B cell (primary cell): Measurements from ENCODE around the gene CA7. TPM values are rescaled to one million over a fixed set of nuclear protein-coding genes. Genes with fewer than 3 reads are reported as not detected.

Experiments
- ATAC-seq: fragments of 200-7000 bp; cut with Tn5 transposase; one replicate; pipeline ENCODE4 v1.10.0; 2021; ENCODE audit warnings: low read depth, mild to moderate bottlenecking, moderate number of reproducible peaks, moderate library complexity
- CTCF ChIA-PET: fragments of 350-600 bp; sonication (Branson Sonifier 250); formaldehyde crosslinking; loops from one replicate; lab custom pipeline; 2021; ENCODE audit warnings: antibody characterized with exemption, inconsistent platforms; lab: Charles Lee
- POLR2A ChIA-PET: fragments of 350-600 bp; sonication (Branson Sonifier 250); formaldehyde crosslinking; loops from one replicate; lab custom pipeline; 2021; ENCODE audit warnings: antibody characterized with exemption; lab: Charles Lee
- DNase-seq: peaks from one replicate; pipeline ENCODE4 v3.0.0; 2013
- H2AFZ ChIP-seq: 2 replicates; pipeline ENCODE4 v1.6.1; 2012; ENCODE audit warnings: mild to moderate bottlenecking, low read depth, low read length; ENCODE audit not compliant: insufficient read depth, poor library complexity, severe bottlenecking
- H3K27ac ChIP-seq, 2 donors: 1 replicate in 1 of 2; 2 replicates in 1 of 2; pipeline ENCODE4 v1.5.1; 2012 to 2013; ENCODE audit warnings: low read length in 2 of 2, mild to moderate bottlenecking in 2 of 2, moderate library complexity in 1 of 2
- H3K27me3 ChIP-seq, 4 experiments: fragments of 200-600 bp in 1 of 4; sonication (generic) in 1 of 4; replicated peaks in 1 of 4; 1 replicate in 2 of 4; 2 replicates in 2 of 4; pipeline versions ENCODE4 v1.6.1 to v1.7.0; 2013 to 2016; ENCODE audit warnings: low read length in 3 of 4, mild to moderate bottlenecking in 2 of 4, mixed read lengths in 1 of 4, moderate library complexity in 1 of 4; ENCODE audit not compliant: insufficient read depth in 4 of 4, control insufficient read depth in 3 of 4; ENCODE audit errors: control extremely low read depth in 1 of 4
- H3K36me3 ChIP-seq, 2 experiments: replicated peaks in 1 of 2; 1 replicate in 1 of 2; 2 replicates in 1 of 2; pipeline versions ENCODE4 v1.6.1 to v1.7.1; 2013; ENCODE audit warnings: low read length in 1 of 2; ENCODE audit not compliant: insufficient read depth in 2 of 2, control insufficient read depth in 1 of 2; ENCODE audit errors: control extremely low read depth in 1 of 2, extremely low read depth in 1 of 2
- H3K4me1 ChIP-seq, 2 donors: fragments of 200-600 bp in 1 of 2; sonication (generic) in 1 of 2; 1 replicate in 1 of 2; 2 replicates in 1 of 2; pipeline versions ENCODE4 v1.5.1 to v1.6.1; 2013 to 2017; ENCODE audit warnings: low read length in 2 of 2; ENCODE audit not compliant: control insufficient read depth in 2 of 2, insufficient read depth in 2 of 2
- H3K4me2 ChIP-seq: replicated peaks from 2 replicates; pipeline ENCODE3; 2012; ENCODE audit warnings: mild to moderate bottlenecking, low read depth, low read length; ENCODE audit not compliant: poor library complexity, severe bottlenecking
- H3K4me3 ChIP-seq, 5 experiments: fragments of 200-600 bp in 1 of 5; sonication (generic) in 1 of 5; 1 replicate in 3 of 5; 2 replicates in 2 of 5; pipeline versions ENCODE4 v1.5.1 to v1.7.0; 2011 to 2016; ENCODE audit warnings: low read length in 4 of 5, mild to moderate bottlenecking in 4 of 5, low read depth in 2 of 5, control low read depth in 1 of 5, moderate library complexity in 1 of 5; ENCODE audit not compliant: insufficient read depth in 1 of 5; ENCODE audit errors: control extremely low read depth in 1 of 5, extremely low read depth in 1 of 5
- H3K79me2 ChIP-seq: fragments of 200-600 bp; sonication (generic); one replicate; pipeline ENCODE4 v1.6.0; 2016; ENCODE audit warnings: low read length; ENCODE audit not compliant: control insufficient read depth, insufficient read depth
- H3K9ac ChIP-seq: fragments of 200-600 bp; sonication (generic); 2 replicates; pipeline ENCODE4 v1.6.1; 2017; ENCODE audit warnings: mild to moderate bottlenecking, low read length, moderate library complexity
- H3K9me3 ChIP-seq, 3 donors: one replicate each; pipeline versions ENCODE4 v1.6.1 to v1.7.1; 2013; ENCODE audit warnings: low read length in 2 of 3; ENCODE audit not compliant: control insufficient read depth in 2 of 3, insufficient read depth in 1 of 3; ENCODE audit errors: control extremely low read depth in 1 of 3
- H4K20me1 ChIP-seq: 2 replicates; pipeline ENCODE4 v1.6.0; 2012; ENCODE audit warnings: mild to moderate bottlenecking, low read length; ENCODE audit not compliant: insufficient read depth, control insufficient read depth, poor library complexity, severe bottlenecking
- H3K27ac Mint-ChIP-seq: one replicate; pipeline ENCODE4 v1.8.0; 2021; ENCODE audit warnings: mixed read lengths
- H3K27me3 Mint-ChIP-seq: one replicate; pipeline ENCODE4 v1.8.0; 2021; ENCODE audit warnings: mixed read lengths
- H3K4me1 Mint-ChIP-seq: one replicate; pipeline ENCODE4 v1.8.0; 2021; ENCODE audit warnings: mixed read lengths
- H3K4me3 Mint-ChIP-seq: one replicate; pipeline ENCODE4 v1.8.0; 2021; ENCODE audit warnings: mixed read lengths
- H3K9me3 Mint-ChIP-seq: one replicate; pipeline ENCODE4 v1.8.0; 2022; ENCODE audit warnings: mixed read lengths; ENCODE audit not compliant: insufficient read depth
- CTCF ChIP-seq: fragments of 200-600 bp; IDR thresholded peaks from one replicate; pipeline ENCODE4 v1.8.0; 2022; ENCODE audit warnings: antibody characterized with exemption, mild to moderate bottlenecking
- EZH2 ChIP-seq: IDR thresholded peaks from 2 replicates; pipeline ENCODE4 v1.6.1; 2012; ENCODE audit warnings: borderline replicate concordance, low read depth, mild to moderate bottlenecking, moderate library complexity, low read length; ENCODE audit not compliant: insufficient read depth, poor library complexity, severe bottlenecking
- WGBS: methylation state at CpG from one replicate; pipeline ENCODE4 v1.1.5; 2013; ENCODE audit warnings: missing lambda C conversion rate; ENCODE audit not compliant: insufficient coverage; 5-methylcytosine and 5-hydroxymethylcytosine counted together
- intact Hi-C: fragments of 100-400 bp; cut with micrococcal nuclease; formaldehyde crosslinking; loops from one replicate; pipeline ENCODE4 v1.10.0; 2022
- polyA plus RNA-seq: library from polyadenylated mRNA; depleted of rRNA; stranded (reverse); fragments of >200 nt; gene quantifications from 2 replicates; pipeline ENCODE4 v1.2.3, GENCODE V29; 2012
- total RNA-seq, 2 donors: library from RNA; stranded (reverse); fragments of 120-200 nt in 1 of 2; gene quantifications; 1 replicate in 1 of 2; 2 replicates in 1 of 2; pipeline versions ENCODE4 v1.2.3 to v1.2.4, GENCODE V29; 2013 to 2022

The CA7 gene
- total and polyA plus RNA-seq, 2 donors (not counting 1 experiment from before 2014, with no cell fraction given): not detected

GRCh38 chr16:66899310-66899944, 55.2 kb downstream of the CA7 start:
- intact Hi-C loops: no loop called here
- no peak overlapping the region for H3K4me3 ChIP-seq
- H3K27me3 ChIP-seq: peaks cover 0 to 3% (median 0%) of the 10 kb centered on the region in 4 experiments
- Mint-ChIP-seq H3K27me3 (no peaks in the 10 kb centered on the region), H3K27ac (no peak overlapping the region), H3K4me3 (no peak overlapping the region), H3K9me3 (no peaks in the 10 kb centered on the region), H3K4me1 (no peaks in the 10 kb centered on the region)
- ChIA-PET CTCF (interaction anchor here (0.6 kb wide), 1 partner anchor 39 kb away, joined by 4 read pairs; no protein-coding TSS in a partner anchor), POLR2A (no interaction called here)
- DNase-seq: no peak
- no peak overlapping the region for H3K27ac ChIP-seq
- 85% methylated on average over 4 of the region's 6 CpGs for WGBS
- TF ChIP-seq EZH2 (no peak), CTCF (no peak)
- H3K9me3 ChIP-seq: no peaks in the 10 kb centered on the region
- H3K4me2 ChIP-seq: no peak overlapping the region
- H2AFZ ChIP-seq: no peak overlapping the region
- H3K79me2 ChIP-seq: no peaks in the 10 kb centered on the region
- H3K36me3 ChIP-seq: no peaks in the 10 kb centered on the region
- no peaks in the 10 kb centered on the region for H4K20me1 ChIP-seq
- peaks cover 0 to 3% of the 10 kb centered on the region in 2 donors for H3K4me1 ChIP-seq
- no peak overlapping the region for H3K9ac ChIP-seq
- no peak for ATAC-seq

GRCh38 chr16:66899945-66900710, 55.9 kb downstream of the CA7 start:
- no peak for DNase-seq

More at GRCh38 chr16:66899945-66900710, 55.9 kb downstream of the CA7 start:
- H3K27ac ChIP-seq: no peak overlapping the region
- ATAC-seq: no peak
- H3K4me1 ChIP-seq: peaks cover 0 to 3% of the 10 kb centered on the region in 2 donors
- no peaks in the 10 kb centered on the region for H3K79me2 ChIP-seq
- ChIA-PET POLR2A (no interaction called here), CTCF (no interaction called here)
- no peak overlapping the region for H2AFZ ChIP-seq
- no peaks in the 10 kb centered on the region for H3K36me3 ChIP-seq
- Mint-ChIP-seq H3K4me3 (no peak overlapping the region), H3K27me3 (no peaks in the 10 kb centered on the region), H3K9me3 (no peaks in the 10 kb centered on the region), H3K4me1 (no peaks in the 10 kb centered on the region), H3K27ac (no peak overlapping the region)
- H4K20me1 ChIP-seq: no peaks in the 10 kb centered on the region
- no peak overlapping the region for H3K4me2 ChIP-seq
- H3K9ac ChIP-seq: no peak overlapping the region
- H3K9me3 ChIP-seq: no peaks in the 10 kb centered on the region
- no peak overlapping the region for H3K4me3 ChIP-seq
- H3K27me3 ChIP-seq: peaks cover 0 to 3% (median 0%) of the 10 kb centered on the region in 4 experiments
- intact Hi-C loops: no loop called here
- TF ChIP-seq EZH2 (no peak), CTCF (no peak)
- 73% methylated on average over 5 of the region's 9 CpGs for WGBS
